HG02610 (cell line): ENCODE measurements around the gene LONRF3.

Experiments
- ATAC-seq: cut with Tn5 transposase; IDR thresholded peaks from one replicate; pipeline ENCODE4 v1.9.1; 2021; ENCODE audit warnings: mild to moderate bottlenecking, moderate library complexity; ENCODE audit not compliant: unreplicated experiment

The LONRF3 gene

GRCh38 chrX:118974088-118974907 lies at the start of gene LONRF3:
Gene LONRF3 (plus strand): TSS chrX:118974618. CDS start chrX:118974781, 163 bp downstream.
- no peak for ATAC-seq

- ATAC-seq: no peak
Observed at GRCh38 chrX:118928151-118928550, 46.3 kb upstream of the LONRF3 start.

- no peak for ATAC-seq
Observed at GRCh38 chrX:118935352-118935751, 39.1 kb upstream of the LONRF3 start.

- ATAC-seq: no peak
Observed at GRCh38 chrX:118941147-118941546, 33.3 kb upstream of the LONRF3 start.

- no peak for ATAC-seq
Observed at GRCh38 chrX:118943102-118943501, 31.3 kb upstream of the LONRF3 start.

- no peak for ATAC-seq
Observed at GRCh38 chrX:118945921-118946320, 28.5 kb upstream of the LONRF3 start.

- ATAC-seq: no peak
Observed at GRCh38 chrX:118948270-118948669, 26.1 kb upstream of the LONRF3 start.

GRCh38 chrX:118961866-118962560 lies 12.4 kb upstream of the LONRF3 start:
- ATAC-seq: no peak

- no peak for ATAC-seq
Observed at GRCh38 chrX:118963159-118963558, 11.3 kb upstream of the LONRF3 start.

GRCh38 chrX:118964252-118964651 lies 10.2 kb upstream of the LONRF3 start:
- no peak for ATAC-seq

GRCh38 chrX:118965395-118965794 lies 9.0 kb upstream of the LONRF3 start:
- ATAC-seq: no peak

GRCh38 chrX:118968031-118968430 lies 6.4 kb upstream of the LONRF3 start:
- ATAC-seq: no peak

- ATAC-seq: no peak
Observed at GRCh38 chrX:118971552-118971951, 2.9 kb upstream of the LONRF3 start.

- no peak for ATAC-seq
Observed at GRCh38 chrX:118973389-118974087, 880 bp upstream of the LONRF3 start.

GRCh38 chrX:118974908-118975671 lies 672 bp downstream of the LONRF3 start:
- ATAC-seq: no peak

GRCh38 chrX:118975831-118976598 lies 1.6 kb downstream of the LONRF3 start:
- ATAC-seq: no peak

GRCh38 chrX:118976599-118977340 lies 2.4 kb downstream of the LONRF3 start:
- no peak for ATAC-seq

GRCh38 chrX:118977424-118977823 lies 3.0 kb downstream of the LONRF3 start:
- ATAC-seq: no peak

GRCh38 chrX:118978451-118978850 lies 4.0 kb downstream of the LONRF3 start:
- no peak for ATAC-seq
